Naive thymus-derived CD4-positive, alpha-beta T cell (primary cell): ENCODE measurements around the gene ZNF318. TPM values are rescaled to one million over a fixed set of nuclear protein-coding genes. Genes with fewer than 3 reads are reported as not detected.
"Not testable (repeated sequence)": the region's sequence is repeated elsewhere in the genome, so short reads cannot be mapped to it uniquely, and the experiment has no call there.

Experiments used
- ATAC-seq: fragments of 150-1000 bp; cut with Tn5 transposase; 2 replicates; pipeline ENCODE4 v1.10.0; 2021; ENCODE audit warnings: mild to moderate bottlenecking, moderate library complexity
- CTCF ChIA-PET: fragments of 350-600 bp; sonication (Branson Sonifier 250); formaldehyde crosslinking; loops from one replicate; lab custom pipeline; 2021; ENCODE audit warnings: antibody characterized with exemption; lab: Charles Lee
- POLR2A ChIA-PET: fragments of 350-600 bp; sonication (Branson Sonifier 250); formaldehyde crosslinking; loops from one replicate; lab custom pipeline; 2021; ENCODE audit warnings: antibody characterized with exemption, inconsistent platforms; lab: Charles Lee
- DNase-seq, 9 donors: peaks; one replicate each; pipeline versions ENCODE4 v3.0.0 to v3.0.0-alpha.2; 2020 to 2022; ENCODE audit warnings: mixed read lengths in 1 of 9
- H3K27ac ChIP-seq: one replicate; pipeline ENCODE4 v1.7.0; 2013; ENCODE audit warnings: mild to moderate bottlenecking, low read depth, low read length, moderate library complexity
- H3K27me3 ChIP-seq, 2 donors: one replicate each; pipeline ENCODE4 v1.7.0; 2013; ENCODE audit warnings: low read length in 2 of 2, mild to moderate bottlenecking in 2 of 2, moderate library complexity in 2 of 2; ENCODE audit not compliant: control insufficient read depth in 2 of 2, insufficient read depth in 2 of 2
- H3K36me3 ChIP-seq, 3 experiments: 1 replicate in 2 of 3; 2 replicates in 1 of 3; pipeline ENCODE4 v1.7.0; 2013; ENCODE audit warnings: low read length in 3 of 3, mild to moderate bottlenecking in 3 of 3, moderate library complexity in 1 of 3; ENCODE audit not compliant: insufficient read depth in 3 of 3, control insufficient read depth in 2 of 3
- H3K4me1 ChIP-seq, 2 donors: one replicate each; pipeline ENCODE4 v1.7.0; 2013; ENCODE audit warnings: low read length in 2 of 2, mild to moderate bottlenecking in 2 of 2, moderate library complexity in 1 of 2; ENCODE audit not compliant: control insufficient read depth in 2 of 2, insufficient read depth in 2 of 2
- H3K4me3 ChIP-seq: 2 replicates; pipeline ENCODE4 v1.7.0; 2013; ENCODE audit warnings: mild to moderate bottlenecking, low read length
- H3K9me3 ChIP-seq, 3 experiments: 1 replicate in 2 of 3; 2 replicates in 1 of 3; pipeline ENCODE4 v1.7.0; 2013; ENCODE audit warnings: low read length in 3 of 3; ENCODE audit not compliant: control insufficient read depth in 2 of 3
- H3K27ac Mint-ChIP-seq, 9 donors: one replicate each; pipeline ENCODE4 v1.8.0; 2020 to 2022; ENCODE audit warnings: mixed read lengths in 9 of 9, mild to moderate bottlenecking in 8 of 9, moderate library complexity in 5 of 9, inconsistent platforms in 2 of 9
- H3K27me3 Mint-ChIP-seq, 5 donors: one replicate each; pipeline ENCODE4 v1.8.0; 2021 to 2022; ENCODE audit warnings: mixed read lengths in 5 of 5, mild to moderate bottlenecking in 1 of 5
- H3K36me3 Mint-ChIP-seq, 5 donors: one replicate each; pipeline ENCODE4 v1.8.0; 2020 to 2022; ENCODE audit warnings: mixed read lengths in 5 of 5, mild to moderate bottlenecking in 3 of 5, inconsistent platforms in 1 of 5
- H3K4me1 Mint-ChIP-seq, 7 donors: one replicate each; pipeline ENCODE4 v1.8.0; 2020 to 2022; ENCODE audit warnings: mixed read lengths in 7 of 7, mild to moderate bottlenecking in 3 of 7, inconsistent platforms in 1 of 7
- H3K4me3 Mint-ChIP-seq, 10 donors: one replicate each; pipeline ENCODE4 v1.8.0; 2020 to 2022; ENCODE audit warnings: mild to moderate bottlenecking in 10 of 10, mixed read lengths in 10 of 10, moderate library complexity in 6 of 10, inconsistent platforms in 2 of 10
- H3K9me3 Mint-ChIP-seq, 11 donors: one replicate each; pipeline ENCODE4 v1.8.0; 2020 to 2022; ENCODE audit warnings: mixed read lengths in 11 of 11, mild to moderate bottlenecking in 4 of 11, inconsistent platforms in 1 of 11, moderate library complexity in 1 of 11
- intact Hi-C, 2 donors: fragments of 100-400 bp; cut with micrococcal nuclease; formaldehyde crosslinking; loops; one replicate each; pipeline ENCODE4 v1.15.1; 2023
- polyA plus RNA-seq, 2 donors: library from polyadenylated mRNA; unstranded; fragments of 300-500 nt; fragmentation: Illumina TruSeq; gene quantifications; one replicate each; pipeline ENCODE4 v1.2.3, GENCODE V29; 2021
- total RNA-seq, 6 experiments: library from RNA in 5 of 6; stranded (reverse) in 5 of 6; gene quantifications; 1 replicate in 5 of 6; 2 replicates in 1 of 6; pipeline ENCODE4 v1.2.3 and lab custom pipeline; 2021 to 2026

Gene ZNF318
- total and polyA plus RNA-seq, 7 experiments from 2014 or later = 6.9 to 40.2 (median 28.3) TPM

- intact Hi-C loops = no loop called here
- ChIA-PET CTCF (interaction anchor here (1.4 kb wide), 1 partner anchor 30 kb away, joined by 3 read pairs; no protein-coding TSS in a partner anchor), POLR2A (interaction anchor here (0.6 to 2.3 kb wide), 5 partner anchors 20 to 29 kb away, joined by 3 to 16 read pairs (median 4); partner anchors contain the start of gene ZNF318)
- H3K36me3 Mint-ChIP-seq = no peaks in the 10 kb centered on the region
- peaks cover 18 to 30% of the 10 kb centered on the region in 2 donors for H3K4me1 ChIP-seq
- ATAC-seq (peak; percentile 78), DNase-seq (peak in 7 of 9 donors; percentile 29 to 54 (median 37))
- H3K27ac ChIP-seq = no peak overlapping the region
- peaks cover 30 to 57% (median 46%) of the 10 kb centered on the region in 7 donors for H3K4me1 Mint-ChIP-seq
- no peaks in the 10 kb centered on the region for H3K27me3 ChIP-seq
- no peaks in the 10 kb centered on the region for H3K36me3 ChIP-seq
- peaks cover 0 to 78% (median 8%) of the 10 kb centered on the region in 5 donors for H3K27me3 Mint-ChIP-seq
- H3K4me3 ChIP-seq = peak overlapping the region; percentile 15
- no peaks in the 10 kb centered on the region for H3K9me3 ChIP-seq
- peak overlapping the region; percentile 54 to 85 (median 76) for H3K4me3 Mint-ChIP-seq
- no peaks in the 10 kb centered on the region for H3K9me3 Mint-ChIP-seq
- peak overlapping the region in 7 of 9 donors; percentile 5 to 85 (median 70) for H3K27ac Mint-ChIP-seq
Measured at GRCh38 chr6:43391440-43392031, 22.1 kb upstream of the ZNF318 start.

- H3K27me3 ChIP-seq, DNase-seq, intact Hi-C loops, H3K27ac ChIP-seq, H3K9me3 Mint-ChIP-seq, H3K36me3 ChIP-seq, H3K36me3 Mint-ChIP-seq, ATAC-seq, H3K9me3 ChIP-seq: not testable (repeated sequence)
- H3K4me3 Mint-ChIP-seq = peak overlapping the region; percentile 54 to 85 (median 76)
- peak overlapping the region; percentile 15 for H3K4me3 ChIP-seq
- CTCF ChIA-PET = interaction anchor here (1.4 kb wide), 1 partner anchor 30 kb away, joined by 3 read pairs; no protein-coding TSS in a partner anchor
- POLR2A ChIA-PET = interaction anchor here (0.6 to 2.3 kb wide), 4 partner anchors 9 to 27 kb away, joined by 3 to 16 read pairs (median 4); partner anchors contain the start of gene ZNF318
- peaks cover 18 to 30% of the 10 kb centered on the region in 2 donors for H3K4me1 ChIP-seq
- H3K27me3 Mint-ChIP-seq = peaks cover 0 to 79% (median 8%) of the 10 kb centered on the region in 5 donors
- peak overlapping the region in 7 of 9 donors; percentile 5 to 78 (median 59) for H3K27ac Mint-ChIP-seq
- peaks cover 36 to 63% (median 52%) of the 10 kb centered on the region in 7 donors for H3K4me1 Mint-ChIP-seq
Measured at GRCh38 chr6:43390753-43391439, 21.4 kb upstream of the ZNF318 start.

- intact Hi-C loops = no loop called here
- Mint-ChIP-seq H3K36me3 (peaks cover 0 to 2% (median 0%) of the 10 kb centered on the region in 5 donors), H3K4me3 (peak overlapping the region in 1 of 10 donors; percentile 80), H3K27ac (peak overlapping the region in 1 of 9 donors; percentile 70), H3K27me3 (peaks cover 0 to 84% (median 8%) of the 10 kb centered on the region in 5 donors), H3K4me1 (peaks cover 42 to 74% (median 63%) of the 10 kb centered on the region in 7 donors), H3K9me3 (peaks cover 0 to 4% (median 0%) of the 10 kb centered on the region in 11 donors)
- H3K9me3 ChIP-seq = no peaks in the 10 kb centered on the region
- H3K36me3 ChIP-seq = no peaks in the 10 kb centered on the region
- H3K4me3 ChIP-seq = no peak overlapping the region
- no peak for ATAC-seq
- H3K27me3 ChIP-seq = no peaks in the 10 kb centered on the region
- ChIA-PET CTCF (interaction anchor here (1.0 to 1.4 kb wide), 5 partner anchors 8 to 116 kb away, joined by 3 to 4 read pairs (median 3); no protein-coding TSS in a partner anchor), POLR2A (interaction anchor here (0.6 to 2.3 kb wide), 5 partner anchors 8 to 30 kb away, joined by 3 to 16 read pairs (median 4); partner anchors contain the start of gene ZNF318)
- no peak overlapping the region for H3K27ac ChIP-seq
- DNase-seq = no peak
- peaks cover 25 to 39% of the 10 kb centered on the region in 2 donors for H3K4me1 ChIP-seq
Measured at GRCh38 chr6:43389730-43390295, 20.4 kb upstream of the ZNF318 start.

GRCh38 chr6:43386492-43386891 is 17.0 kb upstream of the ZNF318 start:
- ChIA-PET POLR2A (interaction anchor here (0.7 to 1.4 kb wide), 3 partner anchors 17 to 162 kb away, joined by 3 to 8 read pairs (median 3); partner anchors contain the start of gene ZNF318), CTCF (interaction anchor here (0.6 to 1.3 kb wide), 7 partner anchors 18 to 1760 kb away, joined by 3 to 5 read pairs (median 3); partner anchors contain the start of gene DNPH1)
- no peaks in the 10 kb centered on the region for H3K36me3 ChIP-seq
- peak overlapping the region in 4 of 10 donors; percentile 23 to 63 (median 40) for H3K4me3 Mint-ChIP-seq
- no peak for ATAC-seq
- H3K4me1 ChIP-seq = peaks cover 46 to 59% of the 10 kb centered on the region in 2 donors
- H3K27me3 Mint-ChIP-seq = peaks cover 0 to 67% (median 4%) of the 10 kb centered on the region in 5 donors
- H3K4me3 ChIP-seq = no peak overlapping the region
- DNase-seq = peak in 3 of 9 donors; percentile 43 to 64 (median 44)
- peaks cover 0 to 8% (median 0%) of the 10 kb centered on the region in 5 donors for H3K36me3 Mint-ChIP-seq
- no peaks in the 10 kb centered on the region for H3K27me3 ChIP-seq
- peaks cover 54 to 78% (median 72%) of the 10 kb centered on the region in 7 donors for H3K4me1 Mint-ChIP-seq
- intact Hi-C loops = loop anchor here (1.0 to 2.0 kb wide), 5 partner anchors 12 to 120 kb away; partner anchors contain the start of gene DLK2 (in 1 of the 2)
- no peaks in the 10 kb centered on the region for H3K9me3 ChIP-seq
- no peak overlapping the region for H3K27ac ChIP-seq
- peaks cover 0 to 4% (median 0%) of the 10 kb centered on the region in 11 donors for H3K9me3 Mint-ChIP-seq
- peak overlapping the region in 8 of 9 donors; percentile 6 to 95 (median 73) for H3K27ac Mint-ChIP-seq

- DNase-seq (no peak), ATAC-seq (no peak)
- Mint-ChIP-seq H3K36me3 (peaks cover 0 to 17% (median 0%) of the 10 kb centered on the region in 5 donors), H3K4me3 (peak overlapping the region; percentile 46 to 81 (median 68)), H3K9me3 (peaks cover 0 to 5% (median 0%) of the 10 kb centered on the region in 11 donors), H3K27ac (peak overlapping the region; percentile 91 to 99 (median 95)), H3K27me3 (peaks cover 0 to 59% (median 0%) of the 10 kb centered on the region in 5 donors), H3K4me1 (peaks cover 41 to 74% (median 69%) of the 10 kb centered on the region in 7 donors)
- no peaks in the 10 kb centered on the region for H3K36me3 ChIP-seq
- H3K27me3 ChIP-seq = no peaks in the 10 kb centered on the region
- POLR2A ChIA-PET = interaction anchor here (0.7 to 9.8 kb wide), 17 partner anchors 9 to 1647 kb away, joined by 3 to 163 read pairs (median 4); partner anchors contain the start of genes ABCC10, CNPY3, PEX6 and POLR1C
- CTCF ChIA-PET = interaction anchor here (0.7 to 5.1 kb wide), 6 partner anchors 9 to 124 kb away, joined by 3 to 33 read pairs (median 6); partner anchors contain the start of gene ZNF318
- intact Hi-C loops = loop anchor here (1.0 to 5.0 kb wide), 7 partner anchors 14 to 456 kb away; partner anchors contain the start of genes ABCC10 (in 2 of the 2), ZNF318 (in 2 of the 2), CNPY3 (in 1 of the 2) and GTPBP2 (in 1 of the 2)
- no peaks in the 10 kb centered on the region for H3K9me3 ChIP-seq
- peak overlapping the region; percentile 78 for H3K27ac ChIP-seq
- peak overlapping the region; percentile 35 for H3K4me3 ChIP-seq
- H3K4me1 ChIP-seq = peaks cover 36 to 42% of the 10 kb centered on the region in 2 donors
Measured at GRCh38 chr6:43383021-43383667, 13.7 kb upstream of the ZNF318 start.
